IPS-11a (cell line): ENCODE data around the gene SDK2.

Experiments used
- H3K4me3 ChIP-seq: one replicate; pipeline ENCODE4 v1.5.1; 2013; ENCODE audit warnings: low read depth, low read length, control low read depth

Gene SDK2

DNA sequence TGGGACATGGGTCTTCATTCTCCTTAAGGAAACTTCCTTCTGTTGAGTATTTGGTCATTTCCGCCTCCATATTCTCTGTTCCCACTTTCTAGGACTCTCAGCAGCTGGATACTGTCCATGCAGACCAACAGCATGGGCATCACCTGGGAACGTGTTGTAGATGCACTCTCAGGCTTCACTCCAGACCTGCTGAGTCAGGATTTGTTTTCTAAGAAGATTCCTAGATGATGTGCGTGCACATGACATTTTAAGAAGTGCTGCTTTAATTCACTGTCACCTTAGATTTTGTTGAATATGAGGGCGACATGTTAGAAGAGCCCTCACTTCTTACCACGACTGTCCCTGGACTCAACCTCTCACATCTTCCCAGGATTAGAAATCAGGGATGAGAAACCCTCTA, 10.0 kb upstream of the SDK2 start:
- H3K4me3 ChIP-seq = no peak overlapping the region

GRCh38 chr17:73653810-73654209, 9.6 kb upstream of the SDK2 start:
- H3K4me3 ChIP-seq = no peak overlapping the region

GRCh38 chr17:73652886-73653480, 8.7 kb upstream of the SDK2 start:
- H3K4me3 ChIP-seq = no peak overlapping the region

GRCh38 chr17:73650617-73651200, 6.5 kb upstream of the SDK2 start:
- no peak overlapping the region for H3K4me3 ChIP-seq

GRCh38 chr17:73650140-73650539, 5.9 kb upstream of the SDK2 start:
- H3K4me3 ChIP-seq = no peak overlapping the region

DNA sequence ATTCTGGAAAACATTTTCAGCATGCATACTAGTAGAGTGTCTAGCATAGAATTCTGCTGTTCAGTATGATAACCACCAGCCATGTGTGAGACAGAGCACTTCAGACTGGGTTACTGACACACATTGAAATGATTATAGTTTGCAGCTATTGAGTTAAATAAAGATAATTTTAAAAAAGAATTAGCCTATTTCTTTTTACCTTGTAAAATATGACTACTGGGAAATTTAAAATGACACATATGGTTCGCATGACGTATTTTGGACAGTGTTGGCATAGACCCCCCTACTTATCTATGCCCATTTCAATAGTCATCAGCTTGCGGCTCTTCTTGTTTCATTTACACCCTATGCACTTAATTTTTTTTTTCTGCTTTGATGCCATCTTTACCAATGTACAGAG, 4.7 kb upstream of the SDK2 start:
- H3K4me3 ChIP-seq = no peak overlapping the region

DNA sequence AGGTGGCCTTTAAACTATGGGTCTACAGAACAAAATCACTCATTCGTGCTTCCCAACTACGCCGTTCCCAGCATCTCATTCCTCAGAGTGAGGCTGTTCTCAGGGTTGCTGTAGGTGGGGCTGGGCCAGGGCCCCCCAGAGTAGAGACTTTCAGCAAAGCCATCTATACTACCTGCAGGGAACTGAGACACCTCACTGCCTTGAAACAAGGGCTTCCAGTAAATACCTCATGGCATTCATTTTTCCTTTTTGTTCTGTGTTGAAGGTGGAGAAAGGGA, 4.2 kb upstream of the SDK2 start:
- H3K4me3 ChIP-seq = no peak overlapping the region

DNA sequence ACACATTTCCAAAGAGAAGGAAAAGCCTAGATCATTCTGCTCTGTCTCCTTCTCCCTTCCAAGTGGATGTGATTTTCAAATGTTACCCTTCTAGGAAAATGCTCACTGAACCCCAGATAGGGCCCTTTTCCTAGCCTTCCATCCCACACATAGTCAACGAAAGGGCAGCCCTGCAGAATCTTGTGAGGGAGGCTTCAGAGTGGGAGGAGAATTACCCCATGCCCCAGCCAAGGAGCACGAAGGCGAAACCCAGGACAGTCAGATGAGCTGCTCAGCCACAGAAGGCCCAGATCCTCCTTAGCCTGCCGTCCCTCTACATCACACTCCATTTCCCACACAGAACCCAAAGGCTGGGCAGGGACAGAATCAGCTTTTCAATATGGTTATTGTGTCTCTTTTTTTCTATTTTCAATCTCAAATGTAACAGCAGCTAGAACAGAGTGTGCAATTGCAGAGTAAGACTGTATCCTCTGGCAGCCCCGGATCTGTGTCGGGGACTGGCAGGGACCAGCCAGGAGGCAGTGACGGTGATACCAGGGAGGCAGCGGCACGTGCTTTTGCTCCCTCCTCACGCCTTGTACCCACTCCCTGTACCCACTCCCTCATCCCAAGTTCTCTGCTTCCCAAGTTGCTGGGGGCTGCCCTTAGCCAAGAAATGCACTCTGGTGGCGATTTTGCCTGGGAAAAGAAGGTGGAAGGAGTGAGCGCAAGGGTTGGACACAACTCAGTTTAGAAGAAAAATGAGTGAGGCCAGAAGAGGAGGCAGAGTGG, 3.7 kb upstream of the SDK2 start:
- no peak overlapping the region for H3K4me3 ChIP-seq

- no peak overlapping the region for H3K4me3 ChIP-seq
Observed at GRCh38 chr17:73647301-73647695, 3.1 kb upstream of the SDK2 start.

GRCh38 chr17:73646409-73647300, 2.4 kb upstream of the SDK2 start:
- no peak overlapping the region for H3K4me3 ChIP-seq

DNA sequence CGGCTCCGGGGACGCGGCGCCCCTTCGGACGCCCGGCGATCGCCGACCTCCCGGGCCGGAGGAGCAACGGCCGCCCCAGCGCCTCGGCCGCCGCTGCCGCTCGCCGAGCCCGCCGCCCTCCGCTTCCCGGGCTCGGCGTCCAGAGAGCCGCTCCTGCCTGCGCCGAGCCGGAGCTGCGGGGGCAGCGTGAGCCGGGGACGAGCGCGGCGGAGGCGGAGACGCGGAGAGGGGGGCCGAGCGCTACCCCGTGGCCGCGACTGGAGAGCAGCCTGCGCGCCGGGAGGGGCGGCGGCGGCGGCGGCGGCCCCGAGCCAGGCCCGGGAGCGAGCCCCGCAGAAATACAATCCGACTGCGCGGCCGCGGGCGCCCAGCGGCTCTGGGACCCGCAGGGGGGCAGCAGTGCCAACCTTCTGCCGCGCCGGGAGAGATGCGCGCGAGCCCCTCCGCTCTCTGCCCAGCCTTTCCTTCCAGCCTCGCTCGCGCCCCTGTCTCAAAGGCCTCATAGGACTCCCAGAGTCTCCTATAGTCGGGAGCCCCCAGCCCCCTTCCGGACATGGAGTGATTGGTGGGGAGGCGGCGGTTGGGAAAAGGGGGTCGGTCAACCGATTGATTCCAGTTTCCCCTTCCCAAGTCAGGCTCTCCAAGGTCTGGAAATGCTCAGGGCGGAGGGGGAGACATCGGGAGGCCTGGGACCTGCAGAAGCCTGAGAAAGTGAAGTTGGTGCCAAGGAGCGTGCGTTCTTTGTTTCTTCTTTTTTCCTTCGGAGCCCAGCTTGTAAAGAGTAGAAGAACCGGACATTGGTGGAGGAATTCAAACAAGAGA, 1.0 kb upstream of the SDK2 start:
- H3K4me3 ChIP-seq = peak overlapping the region; percentile 56

DNA sequence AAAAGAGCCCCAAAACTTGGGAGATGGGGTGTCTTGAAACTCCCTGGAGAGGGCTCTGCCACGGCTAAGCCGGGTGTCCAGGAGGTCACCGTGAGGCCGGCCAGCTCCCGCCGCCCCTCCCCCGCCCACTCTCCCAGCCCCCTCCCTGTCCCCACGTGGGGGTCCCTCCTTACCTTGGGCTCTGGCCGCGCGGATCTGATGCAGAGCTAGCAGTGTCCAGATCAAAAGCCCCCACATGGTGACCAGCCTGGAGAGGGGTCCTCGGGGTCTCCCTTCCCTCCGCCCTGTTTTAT, 447 bp downstream of the SDK2 start:
- peak overlapping the region; percentile 56 for H3K4me3 ChIP-seq

- H3K4me3 ChIP-seq = peak overlapping the region; percentile 56
Observed at GRCh38 chr17:73643001-73643851, 1.0 kb downstream of the SDK2 start.

DNA sequence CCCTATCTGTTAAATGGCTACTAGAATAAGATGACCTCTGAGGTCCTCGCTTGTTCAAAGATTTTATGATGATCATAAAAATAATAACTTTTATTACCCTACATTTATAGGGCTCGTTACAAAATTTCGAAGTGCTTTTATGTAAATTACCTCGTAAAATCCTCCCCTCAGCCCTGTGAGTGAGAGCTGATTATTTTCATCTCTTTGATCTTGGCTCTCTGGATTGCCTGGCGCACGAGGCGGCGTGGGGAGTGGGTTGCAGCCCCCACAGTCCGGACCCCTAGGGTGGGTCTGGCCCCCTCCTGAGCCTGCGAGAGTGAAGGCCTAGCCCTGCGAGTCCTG, 1.6 kb downstream of the SDK2 start:
- H3K4me3 ChIP-seq = peak overlapping the region; percentile 56

- H3K4me3 ChIP-seq = no peak overlapping the region
Observed at GRCh38 chr17:73641826-73642600, 2.2 kb downstream of the SDK2 start.

DNA sequence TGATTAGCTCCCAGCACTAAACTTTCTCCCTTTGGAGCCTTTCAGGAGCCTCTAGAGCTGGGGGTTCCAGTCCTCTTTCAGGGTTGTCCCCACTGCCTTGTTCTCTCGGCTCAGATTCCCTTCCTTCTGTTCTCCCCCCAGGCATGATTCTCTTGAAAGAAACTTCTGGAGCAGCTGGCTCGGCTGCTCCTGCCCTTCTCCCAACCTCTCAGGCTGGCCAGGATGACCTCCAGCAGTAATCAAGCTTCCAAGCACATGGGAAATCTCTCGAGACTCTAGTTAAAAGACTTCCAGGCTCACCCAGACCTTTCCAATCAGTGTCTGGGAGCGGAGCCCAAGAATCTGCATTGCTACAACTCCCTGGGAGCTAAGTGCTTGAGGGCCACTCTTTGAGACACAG, 3.6 kb downstream of the SDK2 start:
- H3K4me3 ChIP-seq = no peak overlapping the region

- H3K4me3 ChIP-seq = no peak overlapping the region
Observed at GRCh38 chr17:73639932-73640331, 4.3 kb downstream of the SDK2 start.

GRCh38 chr17:73639322-73639721, 4.9 kb downstream of the SDK2 start:
- no peak overlapping the region for H3K4me3 ChIP-seq

GRCh38 chr17:73638556-73638955, 5.7 kb downstream of the SDK2 start:
- H3K4me3 ChIP-seq = no peak overlapping the region
